ENCODE measurements around the gene FGF21. TPM values are rescaled to one million over a fixed set of nuclear protein-coding genes. Genes with fewer than 3 reads are reported as not detected.

The FGF21 gene
- total RNA-seq, 2 donors from 2014 or later = not detected

DNA sequence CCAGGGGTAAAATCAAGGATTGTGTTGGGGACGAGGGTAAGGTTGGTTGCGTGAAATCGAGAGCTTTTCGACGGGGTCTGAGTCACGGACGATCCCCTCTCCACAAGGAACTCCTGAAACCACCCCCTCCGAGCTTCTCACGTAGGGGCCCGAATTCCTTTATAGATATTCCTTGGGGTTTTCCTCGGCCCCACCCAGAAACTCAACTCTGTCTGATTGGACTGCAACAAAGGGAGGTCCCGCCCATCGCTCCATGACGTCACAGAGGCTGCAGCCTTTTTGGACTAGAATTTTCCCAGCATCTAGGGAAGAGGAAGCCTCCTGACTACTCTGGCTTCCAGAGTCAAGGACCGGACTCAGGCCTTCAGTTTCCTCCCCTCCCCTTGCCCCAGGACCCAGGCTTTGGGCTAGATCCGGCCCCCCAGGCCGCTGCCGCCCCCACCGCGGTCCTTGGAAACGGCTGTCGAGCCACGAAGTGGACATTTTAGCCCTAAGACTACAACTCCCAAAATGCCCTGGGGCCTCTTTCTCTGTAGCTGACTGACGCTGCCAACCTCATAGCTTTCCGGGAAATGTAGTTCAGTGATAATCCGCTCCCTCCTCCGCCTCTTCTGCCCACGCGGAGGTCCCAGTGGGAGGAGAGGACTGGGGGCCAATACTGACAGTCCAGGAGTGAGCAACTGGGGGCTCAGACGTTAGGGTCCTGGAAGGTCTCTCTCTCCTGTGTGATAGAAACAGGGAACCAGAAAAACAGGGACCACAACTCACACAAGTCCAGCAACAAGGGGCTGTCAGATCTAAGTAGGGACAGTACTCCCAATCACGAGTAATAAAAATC, 8.4 kb upstream of the FGF21 start, which contains the start of gene IZUMO1:
TSS of gene IZUMO1 (minus strand) at position 172 of the 838 bp plus-strand sequence. CDS start 1,050 bp downstream, outside the sequence.
- no peaks in the 10 kb centered on the region for H3K4me1 ChIP-seq (replicated peaks)

DNA sequence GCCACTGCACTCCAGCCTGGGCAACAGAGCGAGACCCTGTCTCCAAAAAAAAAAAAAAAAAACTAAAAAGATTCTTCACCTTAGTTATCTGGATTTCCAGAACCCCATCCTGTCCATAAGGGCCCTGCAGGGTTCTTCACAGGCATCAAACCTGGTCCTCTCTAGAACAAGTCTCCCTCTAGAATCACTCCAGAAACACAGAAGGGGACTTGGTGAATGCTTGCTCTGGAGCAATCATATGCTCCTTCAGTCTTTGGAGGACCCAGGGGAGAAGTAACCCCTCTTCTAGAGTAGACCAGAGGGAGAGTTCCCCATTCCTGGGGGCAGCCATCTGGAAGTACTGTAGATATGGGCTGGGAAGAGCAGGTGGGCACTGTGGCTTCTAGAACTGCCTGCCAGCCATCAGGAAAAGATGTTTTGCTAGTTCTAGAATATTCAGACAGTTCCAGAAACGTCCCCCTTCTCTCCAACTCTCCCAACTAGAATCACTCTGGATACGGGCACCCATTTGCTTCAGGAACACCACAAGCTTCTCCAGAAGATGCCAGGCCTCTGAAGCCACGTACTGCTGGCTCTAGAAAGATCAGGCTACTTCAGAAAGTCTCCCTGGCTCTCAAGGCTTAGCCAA, 5.6 kb upstream of the FGF21 start:
- intact Hi-C loops (cut with DNase I) = no loop called here
- no peaks in the 10 kb centered on the region for H3K27me3 ChIP-seq (replicated peaks; ENCODE audit: insufficient read depth)
- no peaks in the 10 kb centered on the region for H3K9me3 ChIP-seq
- no peak overlapping the region for H3K4me3 ChIP-seq
- TF ChIP-seq POLR2AphosphoS5 (IDR thresholded peaks at IDR 0.05) (no peak), POLR2A (IDR thresholded peaks at IDR 0.05) (no peak), CTCF (IDR thresholded peaks at IDR 0.05) (no peak)
- no peaks in the 10 kb centered on the region for H3K4me1 ChIP-seq (replicated peaks)
- WGBS = 73% methylated on average over 4 of the region's 4 CpGs
- no peaks in the 10 kb centered on the region for H3K36me3 ChIP-seq
- DNase-seq (ENCODE audit: low spot score) = no peak
- H3K27ac ChIP-seq = no peak overlapping the region

More for the DNA sequence above, 8.4 kb upstream of the FGF21 start, which contains the start of gene IZUMO1:
- 40% methylated on average over 31 of the region's 31 CpGs for WGBS
- Histone ChIP-seq H3K36me3 (no peaks in the 10 kb centered on the region), H3K27me3 (replicated peaks; ENCODE audit: insufficient read depth) (no peaks in the 10 kb centered on the region), H3K4me3 (no peak within 1 kb of the TSS), H3K9me3 (no peaks in the 10 kb centered on the region), H3K27ac (peak within 1 kb of the TSS in 1 of 2 donors; percentile 38)
- intact Hi-C loops (cut with DNase I) = no loop called here
- TF ChIP-seq POLR2AphosphoS5 (IDR thresholded peaks at IDR 0.05) = no peak
- TF ChIP-seq POLR2A (IDR thresholded peaks at IDR 0.05) = no peak
- no peak for TF ChIP-seq CTCF (IDR thresholded peaks at IDR 0.05)
- no peak for DNase-seq (ENCODE audit: low spot score)

- intact Hi-C loops (cut with DNase I) = no loop called here
- H3K4me3 ChIP-seq = no peak overlapping the region
- H3K9me3 ChIP-seq = no peaks in the 10 kb centered on the region
- H3K27ac ChIP-seq = no peak overlapping the region
- H3K27me3 ChIP-seq (replicated peaks; ENCODE audit: insufficient read depth) = no peaks in the 10 kb centered on the region
- WGBS = 92% methylated on average over 20 of the region's 31 CpGs
- H3K4me1 ChIP-seq (replicated peaks) = no peaks in the 10 kb centered on the region
- H3K36me3 ChIP-seq = no peaks in the 10 kb centered on the region
- TF ChIP-seq POLR2A (IDR thresholded peaks at IDR 0.05) = no peak
- no peak for TF ChIP-seq CTCF (IDR thresholded peaks at IDR 0.05)
- no peak for TF ChIP-seq POLR2AphosphoS5 (IDR thresholded peaks at IDR 0.05)
- no peak for DNase-seq (ENCODE audit: low spot score)
Observed at GRCh38 chr19:48750351-48750750, 5.0 kb upstream of the FGF21 start.

DNA sequence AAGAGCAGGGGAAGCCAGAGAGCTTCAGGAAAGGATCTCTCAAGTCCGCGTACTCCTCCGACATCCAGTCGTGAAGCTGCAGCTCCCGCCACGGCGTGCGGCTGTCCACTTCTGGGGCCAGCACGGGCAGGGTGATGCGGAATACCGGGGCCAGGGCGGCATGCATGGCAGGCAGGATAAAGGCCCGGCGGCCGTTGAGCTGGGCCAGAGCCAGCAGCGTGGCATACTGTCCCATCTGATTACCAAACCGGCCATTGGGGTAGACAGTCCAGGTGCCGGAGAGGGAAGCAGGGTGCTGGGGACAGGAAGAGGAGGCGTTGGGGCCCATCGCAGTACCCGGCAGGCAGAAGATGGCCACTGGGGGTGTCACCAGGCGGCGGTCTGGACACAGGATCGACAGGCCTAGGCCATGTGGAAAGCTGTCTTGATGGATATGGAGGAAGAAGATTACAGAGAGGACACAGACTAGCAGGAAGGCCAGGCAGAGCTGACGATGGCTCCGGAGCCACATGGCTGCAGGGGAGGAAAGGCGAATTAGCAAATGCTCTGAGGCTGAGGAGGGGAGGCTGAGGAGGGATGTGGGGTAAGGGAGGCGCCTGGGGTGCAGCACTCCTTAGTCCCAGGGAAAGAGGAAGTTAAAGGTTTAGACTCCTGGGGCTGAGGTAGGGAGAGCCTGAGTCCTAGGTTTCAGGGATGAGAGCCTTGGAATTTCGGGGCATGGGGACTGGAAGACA, 4.4 kb upstream of the FGF21 start:
- Histone ChIP-seq H3K9me3 (no peaks in the 10 kb centered on the region), H3K36me3 (no peaks in the 10 kb centered on the region), H3K4me3 (no peak overlapping the region), H3K27ac (no peak overlapping the region), H3K27me3 (replicated peaks; ENCODE audit: insufficient read depth) (no peaks in the 10 kb centered on the region), H3K4me1 (replicated peaks) (no peaks in the 10 kb centered on the region)
- no peak for DNase-seq (ENCODE audit: low spot score)
- intact Hi-C loops (cut with DNase I) = no loop called here
- TF ChIP-seq POLR2AphosphoS5 (IDR thresholded peaks at IDR 0.05) (no peak), CTCF (IDR thresholded peaks at IDR 0.05) (no peak), POLR2A (IDR thresholded peaks at IDR 0.05) (no peak)
- 91% methylated on average over 29 of the region's 29 CpGs for WGBS
